ENCODE measurements around the gene CRIP1.

- TF ChIP-seq POLR2AphosphoS5 (IDR thresholded peaks at IDR 0.05; ENCODE audit: low read depth): no peak
- no peak for TF ChIP-seq CTCF (conservative IDR thresholded peaks at IDR 0.05; ENCODE audit: low read depth in 2 of 2)
- no peak for TF ChIP-seq ZNF462 (CRISPR knock-in tag; IDR thresholded peaks at IDR 0.05)
- TF ChIP-seq JUNB (IDR thresholded peaks at IDR 0.05; ENCODE audit: unreplicated experiment): no peak
- TF ChIP-seq NANOG (IDR thresholded peaks at IDR 0.05; ENCODE audit: borderline replicate concordance): no peak
- TF ChIP-seq REST (IDR thresholded peaks at IDR 0.05; ENCODE audit: unreplicated experiment): no peak
- TF ChIP-seq CREB1 (CRISPR knock-in tag; IDR thresholded peaks at IDR 0.05; ENCODE audit: low read depth): no peak
- no peak for TF ChIP-seq EZH2 (IDR thresholded peaks at IDR 0.05; ENCODE audit: low read depth, unreplicated experiment)
- TF ChIP-seq ZNF114 (CRISPR knock-in tag; IDR thresholded peaks at IDR 0.05): no peak
- TF ChIP-seq EZH2phosphoT487 (IDR thresholded peaks at IDR 0.05; ENCODE audit: unreplicated experiment): no peak
- TF ChIP-seq ZNF331 (CRISPR knock-in tag; IDR thresholded peaks at IDR 0.05; ENCODE audit: low read depth): no peak
- no peak for TF ChIP-seq STAT1 (IDR thresholded peaks at IDR 0.05; ENCODE audit: unreplicated experiment)
- TF ChIP-seq ETS1 (IDR thresholded peaks at IDR 0.05): no peak
Measured at GRCh38 chr14:105458571-105458970, 28.1 kb upstream of the CRIP1 start.

All from GM23338 (cell line).